SK-N-SH treated with all-trans-retinoic acid at 6 μM for 48 hours (cell line): ENCODE data around the gene KIAA1328.

Experiments
- ESRRG ChIP-seq: fragments of 250-450 bp; sonication (Bioruptor Pico); IDR thresholded peaks from 2 replicates; pipeline ENCODE4 v1.6.1; 2021; ENCODE audit warnings: mild to moderate bottlenecking
- ZNF8 ChIP-seq: fragments of 450-650 bp; formaldehyde crosslinking; IDR thresholded peaks from 2 replicates; pipeline ENCODE4 v1.5.0; 2020; ENCODE audit warnings: mild to moderate bottlenecking, moderate library complexity

DNA sequence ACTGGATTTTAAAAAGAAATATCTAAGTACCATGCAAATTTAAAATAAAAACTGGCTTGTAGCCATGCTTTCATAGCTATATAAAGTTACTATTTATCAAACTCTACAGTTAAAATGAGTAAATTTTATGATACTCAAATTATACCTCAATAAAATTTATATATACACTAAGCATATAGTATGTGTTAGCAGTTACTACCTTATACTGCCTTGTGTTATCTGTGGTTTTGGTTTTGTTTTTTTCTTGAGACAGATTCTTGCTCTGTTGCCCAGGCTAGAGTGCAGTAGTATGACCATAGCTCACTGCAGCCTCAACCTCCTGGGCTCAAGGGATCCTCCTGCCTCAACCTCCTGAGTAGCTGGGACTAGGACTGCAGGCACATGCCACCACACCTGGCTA lies 342.1 kb downstream of the KIAA1328 start:
- no peak for TF ChIP-seq ESRRG (CRISPR knock-in tag)
- no peak for TF ChIP-seq ZNF8
